NB4 (cell line): ENCODE measurements around the gene ZNF423.
A peak's percentile ranks its signal among the peaks of the same experiment; 100 is the strongest.

ENCODE experiments used
- DNase-seq: peaks from one replicate; pipeline ENCODE4 v3.0.0; 2010; ENCODE audit warnings: low read depth
- H3K4me3 ChIP-seq: one replicate; pipeline ENCODE4 v1.5.1; 2011; ENCODE audit warnings: mild to moderate bottlenecking, low read depth, low read length, moderate library complexity
- CTCF ChIP-seq: IDR thresholded peaks from one replicate; pipeline ENCODE4 v1.5.1; 2012; ENCODE audit warnings: low read depth, low read length
- MYC ChIP-seq: IDR thresholded peaks from 2 replicates; pipeline ENCODE4 v1.6.1; 2011; ENCODE audit warnings: low read depth, low read length
- POLR2A ChIP-seq: IDR thresholded peaks from 2 replicates; pipeline ENCODE4 v1.6.1; 2011; ENCODE audit warnings: mild to moderate bottlenecking; ENCODE audit not compliant: insufficient read length; ENCODE audit errors: extremely low read depth
- TF ChIP-seq, protein P1 (sequence below): IDR thresholded peaks from 2 replicates; pipeline ENCODE4 v1.6.1; 2011; ENCODE audit warnings: low read depth, low read length

Gene ZNF423

GRCh38 chr16:49558451-49558850 is 297.5 kb downstream of the ZNF423 start:
- DNase-seq = no peak
- no peak overlapping the region for H3K4me3 ChIP-seq
- TF ChIP-seq, protein P1, sequence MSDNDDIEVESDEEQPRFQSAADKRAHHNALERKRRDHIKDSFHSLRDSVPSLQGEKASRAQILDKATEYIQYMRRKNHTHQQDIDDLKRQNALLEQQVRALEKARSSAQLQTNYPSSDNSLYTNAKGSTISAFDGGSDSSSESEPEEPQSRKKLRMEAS = no peak
- TF ChIP-seq CTCF (no peak), POLR2A (no peak), MYC (no peak)

DNA sequence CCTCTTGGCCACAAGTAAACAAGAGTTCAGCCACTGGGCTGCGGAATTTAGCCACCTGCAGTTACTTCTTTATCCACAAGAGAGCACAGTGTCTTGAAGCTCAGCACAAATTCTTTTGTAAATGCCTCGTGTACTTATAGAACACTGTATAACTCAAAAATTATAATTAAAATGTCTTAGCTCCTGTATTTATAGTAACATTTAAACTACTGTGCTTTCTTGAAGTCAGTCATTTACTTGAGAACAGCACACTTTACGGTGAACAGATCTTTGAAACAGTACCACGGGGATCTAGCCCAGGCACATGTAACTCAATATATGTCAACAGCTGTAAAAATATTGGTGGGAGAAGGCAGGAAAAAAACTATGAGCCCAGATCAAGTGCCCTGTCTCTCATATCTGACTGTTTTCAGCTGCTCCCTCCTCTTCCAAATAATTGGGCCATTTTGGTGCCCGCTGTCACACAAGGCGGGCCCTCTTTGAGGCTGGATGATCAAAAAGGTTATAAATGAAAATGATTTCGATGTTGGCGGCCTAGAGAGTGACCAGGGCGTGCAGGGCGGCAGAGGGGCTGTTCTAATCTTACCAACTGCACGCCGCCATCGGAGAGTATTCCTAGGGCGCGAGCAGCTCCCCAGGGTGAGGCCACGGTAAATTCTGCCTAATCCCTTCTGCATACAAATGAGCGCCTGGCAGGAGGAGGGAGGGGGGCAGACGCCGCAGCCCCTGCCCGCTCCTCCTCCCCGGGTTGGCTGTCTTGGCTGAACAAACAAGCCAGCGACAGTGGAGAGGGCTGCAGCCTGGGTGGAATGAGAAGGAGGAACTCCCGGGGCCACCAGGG is 299.1 kb downstream of the ZNF423 start:
- H3K4me3 ChIP-seq = no peak overlapping the region
- TF ChIP-seq MYC (no peak), CTCF (peak; percentile 39)
- TF ChIP-seq, protein P1 = no peak
- peak; percentile 40 for DNase-seq

- DNase-seq = no peak
- no peak for TF ChIP-seq POLR2A
- TF ChIP-seq, protein P1 = no peak
- TF ChIP-seq MYC = no peak
- no peak overlapping the region for H3K4me3 ChIP-seq
Observed at GRCh38 chr16:49556249-49556605, 299.7 kb downstream of the ZNF423 start.

- TF ChIP-seq, protein P1 = no peak
- TF ChIP-seq POLR2A (no peak), MYC (no peak), CTCF (no peak)
- DNase-seq = no peak
- no peak overlapping the region for H3K4me3 ChIP-seq
Observed at GRCh38 chr16:49554681-49555080, 301.2 kb downstream of the ZNF423 start.

DNA sequence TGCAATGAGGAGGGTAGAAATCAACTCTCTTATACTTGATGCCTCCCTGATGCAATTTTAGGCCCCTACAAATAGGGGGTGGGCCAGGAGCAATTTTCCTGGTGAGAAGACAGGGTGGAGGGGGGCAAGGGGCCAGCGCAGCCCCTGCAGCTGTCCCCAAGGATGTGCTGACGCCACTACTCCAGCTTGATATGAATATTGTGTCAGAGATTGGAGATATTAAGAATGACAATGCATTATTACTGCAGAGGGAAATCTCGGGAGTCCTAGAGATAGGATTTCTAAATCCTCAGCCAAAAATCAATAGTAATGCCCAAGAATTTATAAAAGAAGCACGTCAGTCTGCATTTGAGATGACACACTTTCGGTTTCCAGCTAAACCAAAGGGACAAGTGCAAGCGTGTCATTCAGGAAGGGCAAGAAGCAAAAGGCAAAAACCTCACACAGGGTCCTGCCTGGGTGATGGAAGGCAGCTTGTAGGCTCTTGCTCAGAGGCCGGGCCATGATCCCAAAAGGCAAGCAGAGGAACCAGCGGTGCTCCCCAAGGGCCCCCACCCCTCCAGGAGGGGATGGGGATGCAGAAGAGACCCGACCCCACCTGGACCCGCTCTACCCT is 303.5 kb downstream of the ZNF423 start:
- H3K4me3 ChIP-seq = no peak overlapping the region
- no peak for TF ChIP-seq POLR2A
- no peak for TF ChIP-seq MYC
- TF ChIP-seq, protein P1 = no peak
- no peak for TF ChIP-seq CTCF
- no peak for DNase-seq

DNA sequence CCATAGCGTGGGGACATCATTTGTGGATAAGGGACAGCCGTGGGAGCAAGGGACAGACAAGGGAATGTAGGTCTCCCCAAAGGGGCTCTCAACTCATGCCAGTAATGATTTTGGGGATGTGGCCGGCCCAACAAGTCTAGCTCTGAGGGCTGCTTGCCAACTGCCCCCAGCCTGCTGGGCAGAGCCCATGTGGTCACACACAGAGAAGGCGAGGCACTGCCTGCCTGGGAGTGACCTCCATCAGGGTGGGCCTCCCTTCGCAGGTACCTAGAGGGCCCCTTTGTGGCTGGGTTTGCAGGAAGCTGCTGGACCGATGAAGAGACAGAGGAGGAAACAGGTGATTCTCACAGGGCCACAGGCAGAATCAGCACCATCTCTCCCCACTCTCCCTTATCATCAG is 305.2 kb downstream of the ZNF423 start:
- DNase-seq = no peak
- TF ChIP-seq, protein P1 = no peak
- TF ChIP-seq MYC (no peak), POLR2A (no peak), CTCF (no peak)
- H3K4me3 ChIP-seq = no peak overlapping the region
